GM12891 (cell line): ENCODE results near the gene TMEM139.

Experiments
- POLR2A ChIP-seq: IDR thresholded peaks from 2 replicates; pipeline ENCODE4 v1.6.1; 2011; ENCODE audit warnings: low read depth, low read length, control low read depth
- POLR2AphosphoS5 ChIP-seq: IDR thresholded peaks from 2 replicates; pipeline ENCODE4 v1.6.1; 2011; ENCODE audit warnings: low read depth, low read length, control low read depth

- TF ChIP-seq POLR2AphosphoS5 (peak; percentile 78), POLR2A (peak; percentile 85)
Observed at GRCh38 chr7:143263266-143264195, 21.2 kb upstream of the TMEM139 start, which contains the start of gene GSTK1.
